Activated naive CD8-positive, alpha-beta T cell treated with anti-CD3 and anti-CD28 coated beads, Interleukin-2, amount 50 U/mL, for 24 hours (primary cell): ENCODE measurements around the gene CDKN2B-AS1.
A peak's percentile ranks its signal among the peaks of the same experiment; 100 is the strongest.

Experiments
- ATAC-seq: fragments of 150-1000 bp; cut with Tn5 transposase; one replicate; pipeline ENCODE4 v1.10.0; 2021
- DNase-seq: peaks from one replicate; pipeline ENCODE4 v3.0.0; 2021
- H3K27ac Mint-ChIP-seq: one replicate; pipeline ENCODE4 v1.8.0; 2021; ENCODE audit warnings: mild to moderate bottlenecking, mixed read lengths
- H3K27me3 Mint-ChIP-seq: one replicate; pipeline ENCODE4 v1.8.0; 2021; ENCODE audit warnings: mixed read lengths
- H3K36me3 Mint-ChIP-seq: one replicate; pipeline ENCODE4 v1.8.0; 2021; ENCODE audit warnings: low read depth, mixed read lengths
- H3K4me1 Mint-ChIP-seq: one replicate; pipeline ENCODE4 v1.8.0; 2021; ENCODE audit warnings: mixed read lengths
- H3K4me3 Mint-ChIP-seq: one replicate; pipeline ENCODE4 v1.8.0; 2021; ENCODE audit warnings: mild to moderate bottlenecking, moderate library complexity, mixed read lengths
- H3K9me3 Mint-ChIP-seq: one replicate; pipeline ENCODE4 v1.8.0; 2021; ENCODE audit warnings: mixed read lengths

CDKN2B-AS1 gene

GRCh38 chr9:22098643-22099332 lies 104.2 kb downstream of the CDKN2B-AS1 start:
- no peak overlapping the region for H3K27ac Mint-ChIP-seq
- ATAC-seq (no peak), DNase-seq (no peak)
- no peak overlapping the region for H3K4me3 Mint-ChIP-seq
- no peaks in the 10 kb centered on the region for H3K36me3 Mint-ChIP-seq
- H3K27me3 Mint-ChIP-seq, result peaks cover 9% of the 10 kb centered on the region
- H3K4me1 Mint-ChIP-seq, result peaks cover 16% of the 10 kb centered on the region
- H3K9me3 Mint-ChIP-seq, result no peaks in the 10 kb centered on the region

DNA sequence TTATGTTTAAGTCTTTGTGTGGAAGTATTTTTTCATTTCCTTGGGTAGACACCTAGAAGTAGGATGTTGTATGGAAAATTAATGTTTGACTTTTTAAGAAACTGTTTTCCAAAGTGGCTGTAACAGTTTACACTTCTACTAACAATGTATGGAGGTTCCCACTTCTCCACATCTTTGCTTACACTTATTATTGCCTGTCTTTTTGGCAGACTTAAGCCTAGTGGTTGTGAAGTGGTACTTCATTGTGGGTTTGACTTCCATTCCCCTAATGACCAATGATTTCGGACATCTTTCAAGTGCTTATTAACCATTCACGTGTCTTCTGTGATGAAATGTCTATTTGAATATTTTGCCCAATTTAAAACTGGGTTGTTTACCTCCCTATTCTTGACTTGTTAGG lies 106.0 kb downstream of the CDKN2B-AS1 start:
- no peaks in the 10 kb centered on the region for H3K9me3 Mint-ChIP-seq
- no peak overlapping the region for H3K27ac Mint-ChIP-seq
- no peak overlapping the region for H3K4me3 Mint-ChIP-seq
- no peaks in the 10 kb centered on the region for H3K36me3 Mint-ChIP-seq
- ATAC-seq, result no peak
- H3K4me1 Mint-ChIP-seq, result peaks cover 23% of the 10 kb centered on the region
- no peak for DNase-seq
- peaks cover 5% of the 10 kb centered on the region for H3K27me3 Mint-ChIP-seq

DNA sequence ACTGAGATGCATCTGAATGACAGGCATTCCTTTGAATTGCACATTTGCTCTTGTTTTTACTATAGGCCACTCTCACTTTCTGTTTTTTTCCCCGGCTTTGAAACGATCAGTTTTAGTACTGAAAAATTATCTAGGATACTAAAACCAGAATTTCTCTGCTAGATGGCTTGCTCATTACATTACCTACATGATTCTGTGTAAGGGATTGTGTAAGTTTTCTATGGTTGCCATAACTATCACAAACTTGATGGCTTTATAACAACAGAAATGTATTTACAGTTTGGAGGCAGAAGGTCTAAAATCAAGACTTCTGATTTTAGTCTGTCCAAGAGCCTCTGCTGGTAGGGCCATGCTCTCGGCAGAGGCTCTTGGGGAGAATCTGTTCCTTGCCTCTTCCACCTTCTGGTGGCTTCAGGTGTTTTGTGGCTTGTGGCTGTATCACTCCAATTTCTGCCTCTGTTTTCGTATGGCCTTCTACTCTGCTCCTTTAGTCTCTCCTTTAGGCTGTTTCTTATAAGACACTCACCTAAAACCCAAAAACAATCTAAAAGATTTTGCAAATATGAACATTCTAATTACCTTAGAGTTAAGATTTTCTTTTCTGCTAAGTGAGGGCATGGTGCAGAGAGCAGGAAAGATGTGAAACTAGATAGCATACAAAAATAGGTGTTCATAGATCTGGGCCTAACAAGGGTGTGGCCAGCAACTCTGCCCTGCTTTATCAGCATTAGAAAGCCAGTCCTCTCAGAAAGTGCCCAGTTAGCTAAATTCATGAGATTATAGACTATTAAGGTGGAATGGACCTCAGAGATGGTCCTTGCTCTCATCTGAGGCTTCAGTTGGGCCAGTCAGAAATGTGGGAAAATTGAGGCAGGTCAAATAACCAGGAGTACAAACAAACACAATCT lies 107.8 kb downstream of the CDKN2B-AS1 start:
- Mint-ChIP-seq H3K4me1 (peaks cover 19% of the 10 kb centered on the region), H3K27ac (no peak overlapping the region), H3K4me3 (no peak overlapping the region), H3K9me3 (no peaks in the 10 kb centered on the region), H3K36me3 (no peaks in the 10 kb centered on the region), H3K27me3 (peaks cover 2% of the 10 kb centered on the region)
- ATAC-seq, result no peak
- no peak for DNase-seq

DNA sequence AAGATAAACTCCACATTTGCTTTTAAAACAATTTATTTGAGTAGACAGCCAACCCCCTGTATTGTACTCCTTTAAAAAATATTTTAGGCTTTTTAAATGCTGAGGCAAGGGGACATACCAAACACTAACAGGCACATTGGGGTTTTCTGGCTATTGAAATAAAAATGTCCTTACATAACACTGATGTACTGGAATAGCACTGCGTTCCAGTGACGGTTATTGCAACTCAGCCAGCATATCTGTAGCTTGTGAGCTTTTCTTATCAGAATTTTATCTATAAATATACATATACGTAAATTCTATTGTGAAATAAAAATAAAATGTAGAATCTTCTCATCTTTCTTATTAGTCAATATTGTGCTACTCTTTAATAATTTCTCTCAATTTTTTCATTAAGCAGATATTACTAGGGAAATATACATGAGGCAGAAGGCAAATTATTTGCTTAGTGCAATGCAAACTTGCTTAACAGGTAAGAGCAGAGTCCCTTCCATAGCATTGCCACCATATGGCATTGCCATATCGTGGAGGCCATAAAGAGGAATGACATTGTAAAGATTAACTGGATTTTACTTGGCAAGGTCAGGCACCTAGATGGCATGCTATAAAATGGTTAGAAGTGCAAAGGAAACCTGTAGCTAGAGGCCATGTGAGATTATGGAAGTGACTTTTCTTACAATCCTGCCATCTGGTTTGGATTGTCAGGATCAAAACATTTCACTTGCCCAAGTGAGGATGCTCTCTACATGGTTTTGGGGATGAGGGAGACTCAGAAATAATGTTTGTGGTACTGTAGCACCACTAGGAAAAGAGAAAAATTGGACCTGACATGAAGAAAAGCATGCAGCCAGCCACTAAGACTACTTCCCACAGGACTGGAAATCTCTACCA lies 109.3 kb downstream of the CDKN2B-AS1 start:
- DNase-seq (no peak), ATAC-seq (no peak)
- H3K36me3 Mint-ChIP-seq, result no peaks in the 10 kb centered on the region

DNA sequence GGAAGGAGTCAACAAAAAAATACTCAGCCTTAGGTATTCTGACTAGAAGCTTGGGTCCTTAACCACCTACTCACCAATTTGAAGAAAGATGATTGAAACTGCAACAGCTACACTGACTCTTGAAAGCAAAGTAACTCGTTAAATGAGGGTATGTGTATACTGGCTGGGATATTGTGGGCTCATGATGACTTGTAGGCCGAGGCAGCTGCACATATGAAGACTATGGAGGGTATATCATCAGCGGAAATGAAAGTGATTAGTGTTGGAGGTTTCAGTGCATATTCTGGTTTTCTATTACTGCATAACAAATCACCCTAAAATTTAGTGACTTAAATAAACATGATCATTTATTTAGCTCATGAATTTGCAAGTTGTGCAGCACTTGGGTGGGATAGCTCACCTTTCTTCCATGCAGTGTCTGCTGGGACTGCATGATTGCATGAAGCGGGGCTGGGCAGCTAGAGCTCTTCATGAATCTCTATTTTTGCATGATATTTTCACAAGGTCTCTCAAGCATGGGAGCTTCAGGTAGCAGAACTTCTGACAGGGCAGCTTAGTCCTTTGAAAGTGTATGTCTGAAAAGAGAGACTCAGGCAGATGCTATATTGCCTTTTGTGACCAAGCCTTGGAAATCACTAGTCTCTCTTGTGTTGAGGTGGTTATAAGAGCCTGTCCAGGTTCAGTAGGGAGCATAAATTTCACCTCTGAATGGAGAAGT lies 110.6 kb downstream of the CDKN2B-AS1 start:
- ATAC-seq (peak; percentile 96), DNase-seq (no peak)
- H3K4me3 Mint-ChIP-seq, result no peak overlapping the region
- H3K36me3 Mint-ChIP-seq, result no peaks in the 10 kb centered on the region
- peaks cover 14% of the 10 kb centered on the region for H3K4me1 Mint-ChIP-seq
- no peaks in the 10 kb centered on the region for H3K9me3 Mint-ChIP-seq
- H3K27me3 Mint-ChIP-seq, result peaks cover 11% of the 10 kb centered on the region
- H3K27ac Mint-ChIP-seq, result no peak overlapping the region

More for the DNA sequence above, 109.3 kb downstream of the CDKN2B-AS1 start:
- Mint-ChIP-seq H3K4me3 (no peak overlapping the region), H3K4me1 (peaks cover 14% of the 10 kb centered on the region), H3K27ac (no peak overlapping the region), H3K9me3 (no peaks in the 10 kb centered on the region), H3K27me3 (peaks cover 7% of the 10 kb centered on the region)

DNA sequence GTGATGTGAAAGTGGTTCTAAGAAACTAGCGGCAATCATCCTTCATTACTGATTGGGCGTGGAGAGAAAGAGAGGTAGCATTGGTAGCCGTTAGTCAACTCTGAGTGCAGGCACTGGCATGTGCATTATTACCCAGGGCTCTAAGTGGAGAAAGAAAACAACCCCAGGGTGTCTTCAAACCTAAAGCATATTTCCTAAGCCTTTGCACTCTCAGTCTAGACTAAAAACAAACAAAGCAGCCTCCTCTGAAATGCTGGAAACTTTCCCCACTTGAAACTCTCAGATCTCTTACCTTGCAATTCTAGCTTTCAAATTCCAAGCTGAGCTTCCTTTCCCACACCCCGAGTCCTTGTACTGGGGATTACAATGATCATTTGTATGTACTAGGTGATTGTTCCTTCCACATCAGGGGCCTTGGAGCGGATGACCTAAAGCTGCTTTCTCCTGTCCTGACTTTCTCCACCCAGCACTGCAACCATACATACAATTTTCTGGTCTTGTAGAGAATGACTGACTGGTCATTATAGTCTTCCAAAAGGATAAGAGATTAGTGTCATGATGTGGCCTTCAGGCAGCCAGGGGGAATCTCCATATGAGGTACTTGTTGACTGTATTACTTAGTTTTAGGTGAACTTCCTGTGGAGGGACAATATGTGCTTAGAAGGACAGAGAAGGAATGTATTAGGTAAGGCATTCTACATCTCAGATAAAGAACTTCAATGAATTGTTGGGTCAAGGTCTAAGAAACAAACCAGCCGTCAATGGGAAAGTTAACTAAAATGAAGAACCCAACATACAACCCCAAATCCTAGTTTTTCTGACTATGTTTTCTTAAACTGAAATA lies 112.8 kb downstream of the CDKN2B-AS1 start:
- Mint-ChIP-seq H3K4me3 (no peak overlapping the region), H3K9me3 (no peaks in the 10 kb centered on the region), H3K36me3 (no peaks in the 10 kb centered on the region), H3K4me1 (peaks cover 11% of the 10 kb centered on the region), H3K27ac (no peak overlapping the region), H3K27me3 (peaks cover 13% of the 10 kb centered on the region)
- no peak for DNase-seq
- no peak for ATAC-seq

GRCh38 chr9:22108581-22109370 lies 114.2 kb downstream of the CDKN2B-AS1 start:
- Mint-ChIP-seq H3K36me3 (no peaks in the 10 kb centered on the region), H3K4me1 (peaks cover 7% of the 10 kb centered on the region), H3K9me3 (no peaks in the 10 kb centered on the region), H3K27ac (no peak overlapping the region), H3K27me3 (peaks cover 13% of the 10 kb centered on the region), H3K4me3 (no peak overlapping the region)
- DNase-seq, result no peak
- no peak for ATAC-seq

GRCh38 chr9:22111176-22111953 lies 116.8 kb downstream of the CDKN2B-AS1 start:
- no peaks in the 10 kb centered on the region for H3K36me3 Mint-ChIP-seq
- DNase-seq, result no peak
- no peaks in the 10 kb centered on the region for H3K9me3 Mint-ChIP-seq
- H3K4me1 Mint-ChIP-seq, result no peaks in the 10 kb centered on the region
- H3K27me3 Mint-ChIP-seq, result peaks cover 16% of the 10 kb centered on the region
- ATAC-seq, result no peak
- no peak overlapping the region for H3K27ac Mint-ChIP-seq
- H3K4me3 Mint-ChIP-seq, result no peak overlapping the region

- no peaks in the 10 kb centered on the region for H3K36me3 Mint-ChIP-seq
- peaks cover 16% of the 10 kb centered on the region for H3K27me3 Mint-ChIP-seq
- H3K4me3 Mint-ChIP-seq, result no peak overlapping the region
- H3K4me1 Mint-ChIP-seq, result no peaks in the 10 kb centered on the region
- no peaks in the 10 kb centered on the region for H3K9me3 Mint-ChIP-seq
- no peak for ATAC-seq
- DNase-seq, result no peak
- H3K27ac Mint-ChIP-seq, result no peak overlapping the region
Measured at GRCh38 chr9:22111954-22112247, 117.3 kb downstream of the CDKN2B-AS1 start.

DNA sequence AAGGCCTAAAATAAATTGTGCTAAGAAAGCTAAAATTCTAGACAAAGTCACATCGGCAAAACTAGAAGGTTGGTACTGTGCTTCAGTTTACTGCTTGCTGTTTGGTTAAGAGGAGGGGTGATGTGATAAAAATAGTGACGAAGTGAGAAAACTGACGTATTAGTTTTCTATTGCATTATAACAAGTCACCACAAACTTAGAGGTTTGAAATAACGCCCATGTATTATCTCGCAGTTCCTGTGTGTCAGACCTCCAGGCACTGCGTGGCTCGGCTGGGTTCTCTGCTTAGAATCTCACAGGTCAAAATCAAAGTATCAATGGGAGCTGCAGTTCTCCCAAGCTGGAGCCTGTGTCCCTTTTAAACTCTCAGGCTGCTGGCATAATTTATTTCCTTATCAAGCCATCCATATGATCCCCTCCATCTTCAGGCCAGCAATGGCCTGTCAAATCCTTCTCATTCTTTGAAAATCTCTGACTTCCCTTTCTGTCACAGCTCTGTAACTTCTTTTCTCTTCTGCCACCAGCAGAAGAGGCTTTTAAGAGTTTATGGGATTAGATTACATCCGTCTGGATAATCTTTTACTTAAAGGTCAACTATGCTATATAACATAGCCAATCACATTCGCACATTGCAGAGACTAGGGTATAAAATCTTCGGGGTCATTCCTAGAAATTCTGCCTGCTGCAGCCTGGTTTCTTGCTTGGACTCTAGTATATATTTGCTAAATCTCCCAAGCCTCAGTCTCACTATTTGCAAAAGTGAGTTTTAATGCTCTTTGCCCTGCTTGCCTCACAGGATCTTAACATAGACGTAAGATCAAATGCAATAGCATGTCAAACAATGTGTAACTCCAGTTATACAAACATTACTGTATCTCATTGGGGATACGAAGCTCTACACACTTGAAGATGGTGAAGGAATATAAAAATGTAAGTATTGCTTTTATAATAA lies 118.6 kb downstream of the CDKN2B-AS1 start:
- Mint-ChIP-seq H3K27me3 (peaks cover 12% of the 10 kb centered on the region), H3K27ac (no peak overlapping the region), H3K4me3 (no peak overlapping the region), H3K4me1 (no peaks in the 10 kb centered on the region), H3K9me3 (no peaks in the 10 kb centered on the region), H3K36me3 (no peaks in the 10 kb centered on the region)
- no peak for ATAC-seq
- DNase-seq, result no peak

- H3K27me3 Mint-ChIP-seq, result peaks cover 5% of the 10 kb centered on the region
- ATAC-seq (no peak), DNase-seq (no peak)
- H3K4me3 Mint-ChIP-seq, result no peak overlapping the region
- H3K36me3 Mint-ChIP-seq, result no peaks in the 10 kb centered on the region
- H3K27ac Mint-ChIP-seq, result no peak overlapping the region
- H3K4me1 Mint-ChIP-seq, result no peaks in the 10 kb centered on the region
- H3K9me3 Mint-ChIP-seq, result no peaks in the 10 kb centered on the region
Measured at GRCh38 chr9:22114956-22115355, 120.4 kb downstream of the CDKN2B-AS1 start.
